AG09319 (cell line): Measurements from ENCODE around the gene IRGC.

Source experiments
- DNase-seq: peaks from one replicate; pipeline ENCODE4 v3.0.0-alpha.2; 2010; ENCODE audit warnings: low read depth; ENCODE audit errors: extremely low read depth
- CTCF ChIP-seq: IDR thresholded peaks from 2 replicates; pipeline ENCODE4 v1.5.1; 2011; ENCODE audit warnings: low read depth, mild to moderate bottlenecking, inconsistent platforms, low read length, moderate library complexity

IRGC gene

GRCh38 chr19:43735957-43736356 lies 20.1 kb downstream of the IRGC start:
- DNase-seq = no peak
- TF ChIP-seq CTCF = no peak

- no peak for DNase-seq
- TF ChIP-seq CTCF = no peak
Measured at GRCh38 chr19:43738780-43739211, 22.9 kb downstream of the IRGC start.

GRCh38 chr19:43739439-43740235 lies 23.8 kb downstream of the IRGC start:
- no peak for DNase-seq
- TF ChIP-seq CTCF = no peak

- no peak for TF ChIP-seq CTCF
- DNase-seq = no peak
Measured at GRCh38 chr19:43741075-43741825, 25.4 kb downstream of the IRGC start.

GRCh38 chr19:43743059-43743458 lies 27.2 kb downstream of the IRGC start:
- no peak for TF ChIP-seq CTCF
- no peak for DNase-seq

GRCh38 chr19:43747557-43748204 lies 31.8 kb downstream of the IRGC start:
- no peak for TF ChIP-seq CTCF
- no peak for DNase-seq

- DNase-seq = no peak
- TF ChIP-seq CTCF = no peak
Measured at GRCh38 chr19:43748205-43748594, 32.3 kb downstream of the IRGC start.
